HCT116 (cell line): Measurements from ENCODE around the gene TMEM9. TPM values are rescaled to one million over a fixed set of nuclear protein-coding genes. Genes with fewer than 3 reads are reported as not detected.

ENCODE experiments used
- ATAC-seq: fragments of 200-7000 bp; cut with Tn5 transposase; 2 replicates; pipeline ENCODE4 v1.9.1; 2020; ENCODE audit warnings: mild to moderate bottlenecking, moderate library complexity
- BruUV-seq: library from RNA; stranded (reverse); fragments of 400-500 nt; replicated peaks from 2 replicates; lab custom pipeline; 2021; lab: Mats Ljungman, UMichigan
- CTCF ChIA-PET: fragments of 300-600 bp; sonication (Branson Sonifier 250); formaldehyde crosslinking; loops from one replicate; lab custom pipeline; 2021; ENCODE audit warnings: antibody characterized with exemption; lab: Charles Lee
- POLR2A ChIA-PET: fragments of 300-600, 350-600 bp; sonication (Branson Sonifier 250); formaldehyde crosslinking; loops from one replicate; lab custom pipeline; 2021; ENCODE audit warnings: antibody characterized with exemption; lab: Charles Lee
- RAD21 ChIA-PET, 2 experiments: fragments of 300-600 bp; sonication (Branson Sonifier 250); formaldehyde crosslinking; loops; one replicate each; lab custom pipeline; 2023; ENCODE audit warnings: low total read pairs in 2 of 2; ENCODE audit not compliant: uncharacterized antibody in 2 of 2, unreplicated experiment in 2 of 2, low non-redundant PET in 1 of 2; lab: Charles Lee
- DNase-seq: peaks from one replicate; pipeline ENCODE4 v3.0.0-alpha.2; 2010; ENCODE audit warnings: low read depth, low spot score
- H2AFZ ChIP-seq: fragments of 200-600 bp; shearing (Covaris generic), sonication (generic); 2 replicates; pipeline ENCODE4 v1.6.1; 2017; ENCODE audit warnings: low read depth, mixed run types, mixed read lengths, antibody characterized with exemption, low read length; ENCODE audit not compliant: poor library complexity, severe bottlenecking
- H3K27ac ChIP-seq: 2 replicates; pipeline ENCODE4 v1.5.1; 2012; ENCODE audit warnings: low read depth, low read length
- H3K27me3 ChIP-seq: fragments of 200-600 bp; sonication (generic); 2 replicates; pipeline ENCODE4 v1.6.1; 2016; ENCODE audit warnings: mixed run types, low read length, mixed read lengths; ENCODE audit not compliant: insufficient read depth
- H3K36me3 ChIP-seq, 2 experiments: fragments of 200-500 bp in 1 of 2; fragments of 200-600 bp in 1 of 2; sonication (Bioruptor generic) in 1 of 2; sonication (generic) in 1 of 2; 2 replicates each; pipeline versions ENCODE4 v1.5.1 to v1.6.1; 2014 to 2016; ENCODE audit warnings: low read length in 2 of 2, inconsistent platforms in 1 of 2, mixed read lengths in 1 of 2, mixed run types in 1 of 2; ENCODE audit not compliant: insufficient read depth in 2 of 2, control insufficient read depth in 1 of 2
- H3K4me1 ChIP-seq, 2 experiments: fragments of 200-600 bp in 1 of 2; sonication (generic) in 1 of 2; 2 replicates each; pipeline versions ENCODE4 v1.5.1 to v1.6.1; 2012 to 2017; ENCODE audit warnings: low read length in 2 of 2, inconsistent platforms in 1 of 2, mild to moderate bottlenecking in 1 of 2, mixed read lengths in 1 of 2, mixed run types in 1 of 2, moderate library complexity in 1 of 2; ENCODE audit not compliant: insufficient read depth in 2 of 2, control insufficient read depth in 1 of 2
- H3K4me2 ChIP-seq: fragments of 200-600 bp; sonication (generic); 2 replicates; pipeline ENCODE4 v1.6.1; 2017; ENCODE audit warnings: mixed run types, low read length, mixed read lengths
- H3K4me3 ChIP-seq, 2 experiments: fragments of 200-600 bp in 1 of 2; sonication (generic) in 1 of 2; replicated peaks in 1 of 2; 2 replicates each; pipeline ENCODE4 v1.5.1; 2011 to 2016; ENCODE audit warnings: low read length in 2 of 2, control low read depth in 1 of 2, low read depth in 1 of 2, mild to moderate bottlenecking in 1 of 2, mixed read lengths in 1 of 2, mixed run types in 1 of 2
- H3K79me2 ChIP-seq: fragments of 200-600 bp; sonication (generic); 2 replicates; pipeline ENCODE4 v1.6.1; 2017; ENCODE audit warnings: mild to moderate bottlenecking, mixed run types, low read length, moderate library complexity, mixed read lengths; ENCODE audit not compliant: insufficient read depth
- H3K9ac ChIP-seq: fragments of 200-600 bp; sonication (generic); 2 replicates; pipeline ENCODE4 v1.6.1; 2016; ENCODE audit warnings: low read length, mixed read lengths
- H3K9me2 ChIP-seq: fragments of 200-600 bp; sonication (generic), shearing (Covaris generic); 2 replicates; pipeline ENCODE4 v1.6.1; 2017; ENCODE audit warnings: mixed run types, mild to moderate bottlenecking, moderate library complexity; ENCODE audit not compliant: insufficient read depth
- H3K9me3 ChIP-seq, 2 experiments: fragments of 200-500 bp in 1 of 2; fragments of 200-600 bp in 1 of 2; sonication (Bioruptor generic) in 1 of 2; sonication (generic) in 1 of 2; 2 replicates each; pipeline ENCODE4 v1.6.1; 2014 to 2017; ENCODE audit warnings: low read length in 2 of 2, mixed read lengths in 2 of 2, inconsistent platforms in 1 of 2, low read depth in 1 of 2, mild to moderate bottlenecking in 1 of 2, mixed run types in 1 of 2, moderate library complexity in 1 of 2; ENCODE audit not compliant: control insufficient read depth in 1 of 2, insufficient read depth in 1 of 2
- H4K20me1 ChIP-seq: fragments of 200-600 bp; sonication (generic), shearing (Covaris generic); 2 replicates; pipeline ENCODE4 v1.6.1; 2017; ENCODE audit warnings: mixed run types, mild to moderate bottlenecking, moderate library complexity; ENCODE audit not compliant: insufficient read depth
- ATF3 ChIP-seq: IDR thresholded peaks from 2 replicates; pipeline ENCODE4 v1.6.1; 2012
- CBX3 ChIP-seq: IDR thresholded peaks from 2 replicates; pipeline ENCODE4 v1.6.1; 2012; ENCODE audit warnings: low read depth
- ELF1 ChIP-seq: IDR thresholded peaks from 2 replicates; pipeline ENCODE4 v1.6.1; 2012; ENCODE audit warnings: low read depth, borderline replicate concordance
- EZH2 ChIP-seq: fragments of 200-600 bp; sonication (generic); IDR thresholded peaks from 2 replicates; pipeline ENCODE4 v1.6.1; 2017; ENCODE audit warnings: antibody characterized with exemption, mixed run types
- EZH2phosphoT487 ChIP-seq: fragments of 200-600 bp; IDR thresholded peaks from 2 replicates; pipeline ENCODE4 v1.6.1; 2018; ENCODE audit warnings: antibody characterized with exemption, borderline replicate concordance
- JUND ChIP-seq: IDR thresholded peaks from 2 replicates; pipeline ENCODE4 v1.6.1; 2012
- MAX ChIP-seq: IDR thresholded peaks from 2 replicates; pipeline ENCODE4 v1.6.1; 2012
- POLR2AphosphoS5 ChIP-seq: IDR thresholded peaks from 2 replicates; pipeline ENCODE4 v1.6.1; 2011; ENCODE audit warnings: mild to moderate bottlenecking, low read depth, low read length, moderate library complexity
- SIN3A ChIP-seq: IDR thresholded peaks from 2 replicates; pipeline ENCODE4 v1.6.1; 2012; ENCODE audit warnings: low read depth
- SP1 ChIP-seq: IDR thresholded peaks from 2 replicates; pipeline ENCODE4 v1.6.1; 2012; ENCODE audit warnings: low read depth
- SRF ChIP-seq: IDR thresholded peaks from 2 replicates; pipeline ENCODE4 v1.6.1; 2012; ENCODE audit warnings: low read depth
- TCF7L2 ChIP-seq: IDR thresholded peaks from 2 replicates; pipeline ENCODE4 v1.7.0; 2011; ENCODE audit warnings: borderline replicate concordance, inconsistent platforms; ENCODE audit not compliant: insufficient read depth, insufficient read length; ENCODE audit errors: extremely low read depth
- ZFX ChIP-seq: fragments of 450-650 bp; IDR thresholded peaks from 2 replicates; pipeline ENCODE4 v1.6.1; 2017
- ZNF274 ChIP-seq: fragments of 200-500 bp; sonication (Bioruptor generic); IDR thresholded peaks from 2 replicates; pipeline ENCODE4 v1.6.1; 2014; ENCODE audit warnings: mild to moderate bottlenecking, low read depth, low read length, inconsistent platforms
- intact Hi-C: fragments of 100-400 bp; cut with micrococcal nuclease; formaldehyde crosslinking; loops from 2 replicates; pipeline ENCODE4 v1.10.0; 2022
- total RNA-seq: library from RNA; stranded (reverse); gene quantifications from one replicate; pipeline ENCODE4 v1.2.1, GENCODE V29; 2021; ENCODE audit not compliant: unreplicated experiment
- TF ChIP-seq, protein P1 (sequence below), 3 experiments: fragments of 200-600 bp in 1 of 3; sonication (generic) in 1 of 3; IDR thresholded peaks in 2 of 3; conservative IDR thresholded peaks in 1 of 3; 2 replicates each; pipeline ENCODE4 v1.5.1; 2012 to 2017; ENCODE audit warnings: low read depth in 2 of 3, low read length in 2 of 3, antibody characterized with exemption in 1 of 3, borderline replicate concordance in 1 of 3, control low read depth in 1 of 3, mild to moderate bottlenecking in 1 of 3, mixed read lengths in 1 of 3, mixed run types in 1 of 3, moderate library complexity in 1 of 3; ENCODE audit not compliant: insufficient read depth in 1 of 3

Gene TMEM9
- total RNA-seq, 1 experiment from 2014 or later: 66.3 TPM

GRCh38 chr1:201155354-201155753 is 1.1 kb upstream of the TMEM9 start:
- no peak overlapping the region for H3K4me3 ChIP-seq
- ChIA-PET RAD21 (no interaction called here), CTCF (interaction anchor here (1.7 kb wide), 1 partner anchor 183 kb away, joined by 5 read pairs; no protein-coding TSS in a partner anchor), POLR2A (no interaction called here)
- no TSS peak for BruUV-seq
- H3K27me3 ChIP-seq: no peaks in the 10 kb centered on the region
- no peak overlapping the region for H2AFZ ChIP-seq
- peaks cover 17% of the 10 kb centered on the region; the same call in 1 of the 2 replicates for H3K79me2 ChIP-seq
- H3K27ac ChIP-seq: no peak overlapping the region
- H3K9me2 ChIP-seq: no peaks in the 10 kb centered on the region
- DNase-seq: no peak
- TF ChIP-seq JUND (no peak), SIN3A (no peak), EZH2 (no peak), POLR2AphosphoS5 (no peak), ZFX (no peak), CBX3 (no peak), SRF (no peak), ELF1 (no peak), EZH2phosphoT487 (no peak), ATF3 (no peak), SP1 (no peak), ZNF274 (no peak), MAX (no peak), TCF7L2 (no peak)
- TF ChIP-seq, protein P1, sequence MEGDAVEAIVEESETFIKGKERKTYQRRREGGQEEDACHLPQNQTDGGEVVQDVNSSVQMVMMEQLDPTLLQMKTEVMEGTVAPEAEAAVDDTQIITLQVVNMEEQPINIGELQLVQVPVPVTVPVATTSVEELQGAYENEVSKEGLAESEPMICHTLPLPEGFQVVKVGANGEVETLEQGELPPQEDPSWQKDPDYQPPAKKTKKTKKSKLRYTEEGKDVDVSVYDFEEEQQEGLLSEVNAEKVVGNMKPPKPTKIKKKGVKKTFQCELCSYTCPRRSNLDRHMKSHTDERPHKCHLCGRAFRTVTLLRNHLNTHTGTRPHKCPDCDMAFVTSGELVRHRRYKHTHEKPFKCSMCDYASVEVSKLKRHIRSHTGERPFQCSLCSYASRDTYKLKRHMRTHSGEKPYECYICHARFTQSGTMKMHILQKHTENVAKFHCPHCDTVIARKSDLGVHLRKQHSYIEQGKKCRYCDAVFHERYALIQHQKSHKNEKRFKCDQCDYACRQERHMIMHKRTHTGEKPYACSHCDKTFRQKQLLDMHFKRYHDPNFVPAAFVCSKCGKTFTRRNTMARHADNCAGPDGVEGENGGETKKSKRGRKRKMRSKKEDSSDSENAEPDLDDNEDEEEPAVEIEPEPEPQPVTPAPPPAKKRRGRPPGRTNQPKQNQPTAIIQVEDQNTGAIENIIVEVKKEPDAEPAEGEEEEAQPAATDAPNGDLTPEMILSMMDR (IDR thresholded peaks at IDR 0.05 in 2 of 3, conservative IDR thresholded peaks at IDR 0.05 in 1 of 3; ENCODE audit: borderline replicate concordance in 1 of 3, insufficient read depth in 1 of 3, low read depth in 2 of 3, low read length in 2 of 3): no peak
- no peaks in the 10 kb centered on the region for H4K20me1 ChIP-seq
- H3K36me3 ChIP-seq: peaks cover 10 to 12% of the 10 kb centered on the region in 2 experiments
- no peak overlapping the region for H3K9ac ChIP-seq
- H3K4me1 ChIP-seq: peaks cover 3 to 15% of the 10 kb centered on the region in 2 experiments; a peak in 3 of 4 replicates
- no peaks in the 10 kb centered on the region for H3K9me3 ChIP-seq
- no peak for ATAC-seq
- intact Hi-C loops: no loop called here
- H3K4me2 ChIP-seq: no peak overlapping the region
